ENCODE results near the gene NME7.

GRCh38 chr1:169321539-169321938, 46.1 kb downstream of the NME7 start:
- TF ChIP-seq CTCF (IDR thresholded peaks at IDR 0.05) (no peak), POLR2A (IDR thresholded peaks at IDR 0.05) (no peak)
